PC-9 (cell line): ENCODE data around the gene LIX1. TPM values are rescaled to one million over a fixed set of nuclear protein-coding genes. Genes with fewer than 3 reads are reported as not detected.

Experiments
- BruUV-seq: library from RNA; stranded (reverse); fragments of 400-500 nt; replicated peaks from 2 replicates; lab custom pipeline; 2021; lab: Mats Ljungman, UMichigan
- CTCF ChIA-PET: fragments of 300-600 bp; sonication (Branson Sonifier 250); formaldehyde crosslinking; loops from one replicate; lab custom pipeline; 2022; ENCODE audit warnings: antibody characterized with exemption; lab: Charles Lee
- POLR2A ChIA-PET: fragments of 300-600 bp; sonication (Branson Sonifier 250); formaldehyde crosslinking; loops from one replicate; lab custom pipeline; 2022; ENCODE audit warnings: antibody characterized with exemption; ENCODE audit not compliant: unreplicated experiment; lab: Charles Lee
- DNase-seq, 2 experiments: peaks; one replicate each; pipeline versions ENCODE4 v3.0.0 to v3.0.0-alpha.2; 2015 to 2022; ENCODE audit warnings: mixed read lengths in 1 of 2
- H2AFZ ChIP-seq: fragments of 200-600 bp; sonication (generic); 2 replicates; pipeline ENCODE4 v1.8.1; 2017; ENCODE audit warnings: antibody characterized with exemption
- H3F3A ChIP-seq: fragments of 200-600 bp; sonication (generic); 2 replicates; pipeline ENCODE4 v1.8.1; 2017; ENCODE audit warnings: antibody characterized with exemption, mild to moderate bottlenecking, low read depth; ENCODE audit not compliant: insufficient read depth
- H3K27ac ChIP-seq: fragments of 200-600 bp; sonication (generic); 2 replicates; pipeline ENCODE4 v1.6.1; 2016; ENCODE audit warnings: mixed run types
- H3K27me3 ChIP-seq: fragments of 200-600 bp; sonication (generic); 2 replicates; pipeline ENCODE4 v1.6.1; 2016; ENCODE audit warnings: low read depth, mixed run types; ENCODE audit not compliant: insufficient read depth
- H3K36me3 ChIP-seq: fragments of 200-600 bp; sonication (generic); 2 replicates; pipeline ENCODE4 v1.6.1; 2016; ENCODE audit warnings: low read depth, mixed run types
- H3K4me1 ChIP-seq: fragments of 200-600 bp; sonication (generic); replicated peaks from 2 replicates; pipeline ENCODE4 v1.6.1; 2016; ENCODE audit warnings: mixed run types; ENCODE audit not compliant: insufficient read depth
- H3K4me2 ChIP-seq: fragments of 200-600 bp; sonication (generic); 2 replicates; pipeline ENCODE4 v1.6.1; 2017; ENCODE audit warnings: mixed run types
- H3K4me3 ChIP-seq: fragments of 200-600 bp; sonication (generic); 2 replicates; pipeline ENCODE4 v1.6.1; 2016; ENCODE audit warnings: mixed run types
- H3K79me2 ChIP-seq: fragments of 200-600 bp; sonication (generic); 2 replicates; pipeline ENCODE4 v1.6.1; 2017; ENCODE audit warnings: low read depth, mixed run types
- H3K9me2 ChIP-seq: fragments of 200-600 bp; sonication (generic); 2 replicates; pipeline ENCODE4 v1.8.1; 2017; ENCODE audit warnings: mild to moderate bottlenecking; ENCODE audit not compliant: insufficient read depth
- H3K9me3 ChIP-seq: fragments of 200-600 bp; sonication (generic); 2 replicates; pipeline ENCODE4 v1.8.1; 2016; ENCODE audit warnings: low read depth; ENCODE audit not compliant: insufficient read depth
- H4K20me1 ChIP-seq: fragments of 200-600 bp; sonication (generic); 2 replicates; pipeline ENCODE4 v1.8.1; 2017; ENCODE audit not compliant: insufficient read depth
- EZH2 ChIP-seq: fragments of 200-600 bp; sonication (generic); IDR thresholded peaks from 2 replicates; pipeline ENCODE4 v1.8.0; 2017; ENCODE audit warnings: antibody characterized with exemption, low read depth
- intact Hi-C: fragments of 100-400 bp; cut with micrococcal nuclease; formaldehyde crosslinking; loops from one replicate; pipeline ENCODE4 v1.10.0; 2022; ENCODE audit not compliant: unreplicated experiment
- total RNA-seq: library from RNA; stranded (reverse); gene quantifications from 2 replicates; pipeline ENCODE4 v1.2.3, GENCODE V29; 2021
- TF ChIP-seq, protein P1 (sequence below): fragments of 200-600 bp; sonication (generic); conservative IDR thresholded peaks from 2 replicates; pipeline ENCODE4 v1.6.1; 2017; ENCODE audit warnings: mixed run types, antibody characterized with exemption, mild to moderate bottlenecking, moderate library complexity

The LIX1 gene
- total RNA-seq, 1 experiment from 2014 or later, result not detected

DNA sequence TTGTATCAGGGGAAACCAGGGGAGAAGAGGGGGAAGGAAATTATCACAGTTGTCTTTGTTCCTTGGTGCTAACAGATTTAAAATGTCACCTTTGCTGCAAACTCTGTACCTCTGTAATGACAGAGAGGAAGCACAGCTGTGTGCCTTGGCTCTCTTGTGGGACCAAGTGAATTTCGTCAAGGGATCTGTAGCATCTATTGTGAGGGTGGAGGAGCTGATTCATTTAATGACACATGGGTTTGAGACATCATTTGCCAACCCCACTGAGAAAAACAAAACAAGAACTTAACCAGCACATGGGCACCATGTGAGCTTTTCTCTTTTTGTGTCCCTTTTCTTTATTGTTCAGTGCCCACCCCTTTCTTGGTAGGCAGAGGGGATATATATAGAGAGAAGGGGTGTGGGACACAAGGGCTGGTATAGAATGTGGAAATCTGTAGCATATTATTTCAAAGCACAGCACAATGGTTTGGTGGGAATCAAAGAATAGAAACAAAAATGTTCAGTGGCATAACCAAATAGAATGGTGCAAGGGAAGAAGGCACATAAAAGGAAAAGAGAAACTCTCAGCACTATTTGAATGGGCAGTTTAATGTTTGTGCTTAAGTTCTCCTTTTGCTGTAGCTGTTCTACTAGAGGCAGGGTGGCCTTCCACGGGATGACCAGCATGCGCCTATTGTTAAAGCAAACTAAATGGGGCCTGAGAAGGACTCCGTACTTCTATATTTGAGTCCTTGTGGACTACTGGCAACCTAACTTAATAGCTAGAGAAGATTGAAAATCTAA is 63.3 kb downstream of the LIX1 start:
- no peaks in the 10 kb centered on the region for H3F3A ChIP-seq
- no peak for DNase-seq
- H3K4me3 ChIP-seq, result no peak overlapping the region
- H3K9me3 ChIP-seq, result 0 out of 2 replicates have a peak, but pooled peaks cover 3% of the 10 kb centered on the region
- H3K4me1 ChIP-seq, result no peaks in the 10 kb centered on the region
- no peak overlapping the region for H2AFZ ChIP-seq
- H3K27ac ChIP-seq, result no peak overlapping the region
- ChIA-PET POLR2A (no interaction called here), CTCF (no interaction called here)
- no peak overlapping the region for H3K4me2 ChIP-seq
- H3K9me2 ChIP-seq, result no peaks in the 10 kb centered on the region
- intact Hi-C loops, result no loop called here
- no peaks in the 10 kb centered on the region for H3K36me3 ChIP-seq
- no peaks in the 10 kb centered on the region for H3K27me3 ChIP-seq
- no peaks in the 10 kb centered on the region for H3K79me2 ChIP-seq
- no TSS peak for BruUV-seq
- TF ChIP-seq, protein P1, sequence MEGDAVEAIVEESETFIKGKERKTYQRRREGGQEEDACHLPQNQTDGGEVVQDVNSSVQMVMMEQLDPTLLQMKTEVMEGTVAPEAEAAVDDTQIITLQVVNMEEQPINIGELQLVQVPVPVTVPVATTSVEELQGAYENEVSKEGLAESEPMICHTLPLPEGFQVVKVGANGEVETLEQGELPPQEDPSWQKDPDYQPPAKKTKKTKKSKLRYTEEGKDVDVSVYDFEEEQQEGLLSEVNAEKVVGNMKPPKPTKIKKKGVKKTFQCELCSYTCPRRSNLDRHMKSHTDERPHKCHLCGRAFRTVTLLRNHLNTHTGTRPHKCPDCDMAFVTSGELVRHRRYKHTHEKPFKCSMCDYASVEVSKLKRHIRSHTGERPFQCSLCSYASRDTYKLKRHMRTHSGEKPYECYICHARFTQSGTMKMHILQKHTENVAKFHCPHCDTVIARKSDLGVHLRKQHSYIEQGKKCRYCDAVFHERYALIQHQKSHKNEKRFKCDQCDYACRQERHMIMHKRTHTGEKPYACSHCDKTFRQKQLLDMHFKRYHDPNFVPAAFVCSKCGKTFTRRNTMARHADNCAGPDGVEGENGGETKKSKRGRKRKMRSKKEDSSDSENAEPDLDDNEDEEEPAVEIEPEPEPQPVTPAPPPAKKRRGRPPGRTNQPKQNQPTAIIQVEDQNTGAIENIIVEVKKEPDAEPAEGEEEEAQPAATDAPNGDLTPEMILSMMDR, result no peak
- no peak for TF ChIP-seq EZH2
- no peaks in the 10 kb centered on the region for H4K20me1 ChIP-seq

DNA sequence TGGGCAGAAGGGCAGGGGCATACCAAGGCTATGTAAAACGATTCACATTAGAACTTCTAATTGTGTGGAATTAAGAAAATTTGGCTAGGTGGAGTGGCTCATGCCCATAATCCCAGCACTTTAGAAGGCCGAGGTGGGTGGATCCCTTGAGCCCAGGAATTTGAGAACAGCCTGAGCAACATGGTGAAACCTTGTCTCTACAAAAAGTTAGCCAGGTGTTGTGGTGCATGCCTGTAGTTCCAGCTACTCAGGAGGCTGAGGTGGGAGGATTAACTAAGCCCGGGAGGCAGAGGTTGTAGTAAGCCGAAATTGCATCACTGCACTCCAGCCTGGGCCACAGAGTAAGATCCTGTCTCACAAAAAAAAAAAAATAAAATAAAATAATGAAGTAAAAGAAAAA is 65.2 kb downstream of the LIX1 start:
- Histone ChIP-seq H3K9me3 (0 out of 2 replicates have a peak, but pooled peaks cover 3% of the 10 kb centered on the region), H3K4me3 (no peak overlapping the region), H4K20me1 (no peaks in the 10 kb centered on the region), H3F3A (no peaks in the 10 kb centered on the region), H3K79me2 (no peaks in the 10 kb centered on the region), H3K9me2 (no peaks in the 10 kb centered on the region), H3K27me3 (no peaks in the 10 kb centered on the region), H3K4me2 (no peak overlapping the region), H3K4me1 (no peaks in the 10 kb centered on the region), H3K36me3 (no peaks in the 10 kb centered on the region), H2AFZ (no peak overlapping the region), H3K27ac (no peak overlapping the region)
- no TSS peak for BruUV-seq
- no peak for DNase-seq
- ChIA-PET POLR2A (no interaction called here), CTCF (no interaction called here)
- intact Hi-C loops, result no loop called here
- TF ChIP-seq, protein P1, result no peak
- no peak for TF ChIP-seq EZH2

DNA sequence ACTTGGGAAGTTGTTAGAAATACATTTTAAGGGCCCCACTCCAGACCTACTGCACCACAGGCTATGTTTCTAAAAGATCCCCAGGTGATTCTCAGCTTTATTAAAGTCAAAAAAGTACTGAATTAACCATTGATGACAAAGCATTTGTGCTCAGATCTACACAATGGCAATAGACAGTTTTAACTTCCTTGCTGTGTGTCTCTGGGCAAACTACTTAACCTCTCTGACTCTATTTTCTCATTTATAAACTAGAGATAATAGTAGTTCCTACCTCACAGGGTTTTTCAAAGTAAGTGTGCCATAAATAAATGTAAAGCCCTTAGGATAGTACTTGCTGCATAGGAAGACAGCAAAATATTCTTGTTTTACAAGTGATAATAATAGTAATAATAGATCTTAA is 66.3 kb downstream of the LIX1 start:
- no peak overlapping the region for H2AFZ ChIP-seq
- H3K36me3 ChIP-seq, result no peaks in the 10 kb centered on the region
- H3F3A ChIP-seq, result no peaks in the 10 kb centered on the region
- H4K20me1 ChIP-seq, result no peaks in the 10 kb centered on the region
- H3K27ac ChIP-seq, result no peak overlapping the region
- ChIA-PET CTCF (no interaction called here), POLR2A (no interaction called here)
- DNase-seq, result no peak
- no TSS peak for BruUV-seq
- intact Hi-C loops, result no loop called here
- no peaks in the 10 kb centered on the region for H3K9me2 ChIP-seq
- no peaks in the 10 kb centered on the region for H3K9me3 ChIP-seq
- no peaks in the 10 kb centered on the region for H3K79me2 ChIP-seq
- H3K4me2 ChIP-seq, result no peak overlapping the region
- TF ChIP-seq EZH2, result no peak
- TF ChIP-seq, protein P1, result no peak
- H3K4me1 ChIP-seq, result no peaks in the 10 kb centered on the region
- H3K4me3 ChIP-seq, result no peak overlapping the region
- no peaks in the 10 kb centered on the region for H3K27me3 ChIP-seq
